Glutamatergic neuron (in vitro differentiated cells): ENCODE results near the gene RNASE1. TPM values are rescaled to one million over a fixed set of nuclear protein-coding genes. Genes with fewer than 3 reads are reported as not detected.

Source experiments
- DNase-seq: peaks from one replicate; pipeline ENCODE4 v3.0.0; 2022
- H3K27ac Mint-ChIP-seq: one replicate; pipeline ENCODE4 v1.8.0; 2020; ENCODE audit warnings: mild to moderate bottlenecking, mixed read lengths, inconsistent platforms; ENCODE audit not compliant: unreplicated experiment
- H3K27me3 Mint-ChIP-seq: one replicate; pipeline ENCODE4 v1.8.0; 2020; ENCODE audit warnings: mild to moderate bottlenecking, moderate library complexity, mixed read lengths, inconsistent platforms; ENCODE audit not compliant: unreplicated experiment
- H3K36me3 Mint-ChIP-seq: one replicate; pipeline ENCODE4 v1.8.0; 2020; ENCODE audit warnings: mild to moderate bottlenecking, mixed read lengths, inconsistent platforms; ENCODE audit not compliant: unreplicated experiment
- H3K4me1 Mint-ChIP-seq: one replicate; pipeline ENCODE4 v1.8.0; 2020; ENCODE audit warnings: mild to moderate bottlenecking, low read depth, mixed read lengths, inconsistent platforms; ENCODE audit not compliant: unreplicated experiment
- H3K4me3 Mint-ChIP-seq: one replicate; pipeline ENCODE4 v1.8.0; 2020; ENCODE audit warnings: mild to moderate bottlenecking, mixed read lengths, inconsistent platforms; ENCODE audit not compliant: unreplicated experiment
- H3K9me3 Mint-ChIP-seq: one replicate; pipeline ENCODE4 v1.8.0; 2020; ENCODE audit warnings: mild to moderate bottlenecking, moderate library complexity, mixed read lengths, inconsistent platforms; ENCODE audit not compliant: unreplicated experiment
- total RNA-seq: library from RNA; stranded (reverse); fragmentation: NEBNext Ultra II Directional; extraction: Animal tissue kit (Norgen Biotek cat#: 25700); gene quantifications from one replicate; pipeline ENCODE4 v1.2.1, GENCODE V29; 2021; ENCODE audit not compliant: unreplicated experiment
- TF ChIP-seq, protein P1 (sequence below): fragments of 200-600 bp; sonication (generic); IDR thresholded peaks from one replicate; pipeline ENCODE4 v1.5.0; 2021; ENCODE audit not compliant: partially characterized antibody, unreplicated experiment

The RNASE1 gene
- total RNA-seq, 1 donor from 2014 or later = not detected

DNA sequence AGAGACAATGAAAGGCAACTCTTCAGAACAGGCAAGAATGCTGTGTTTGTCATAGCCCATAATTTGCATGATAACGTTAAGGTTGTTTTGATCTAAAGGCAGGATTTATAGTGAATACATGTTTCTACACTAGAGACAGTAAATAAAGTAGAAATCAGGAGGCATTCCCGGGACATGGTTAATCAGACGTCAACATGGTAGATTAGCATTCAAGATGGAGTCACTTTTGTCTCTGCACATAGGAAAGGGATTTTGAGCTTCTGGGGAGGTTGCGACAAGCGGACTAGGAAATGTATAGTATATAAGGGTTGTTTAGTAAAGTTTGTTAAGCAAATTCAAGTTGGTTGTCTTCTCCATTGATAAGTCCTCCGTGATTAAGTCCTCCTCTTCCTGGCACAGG is 2.8 kb upstream of the RNASE1 start:
- no peak overlapping the region for H3K4me3 Mint-ChIP-seq
- no peaks in the 10 kb centered on the region for H3K36me3 Mint-ChIP-seq
- H3K9me3 Mint-ChIP-seq = peaks cover 4% of the 10 kb centered on the region
- no peak for DNase-seq
- no peak overlapping the region for H3K27ac Mint-ChIP-seq
- TF ChIP-seq, protein P1, sequence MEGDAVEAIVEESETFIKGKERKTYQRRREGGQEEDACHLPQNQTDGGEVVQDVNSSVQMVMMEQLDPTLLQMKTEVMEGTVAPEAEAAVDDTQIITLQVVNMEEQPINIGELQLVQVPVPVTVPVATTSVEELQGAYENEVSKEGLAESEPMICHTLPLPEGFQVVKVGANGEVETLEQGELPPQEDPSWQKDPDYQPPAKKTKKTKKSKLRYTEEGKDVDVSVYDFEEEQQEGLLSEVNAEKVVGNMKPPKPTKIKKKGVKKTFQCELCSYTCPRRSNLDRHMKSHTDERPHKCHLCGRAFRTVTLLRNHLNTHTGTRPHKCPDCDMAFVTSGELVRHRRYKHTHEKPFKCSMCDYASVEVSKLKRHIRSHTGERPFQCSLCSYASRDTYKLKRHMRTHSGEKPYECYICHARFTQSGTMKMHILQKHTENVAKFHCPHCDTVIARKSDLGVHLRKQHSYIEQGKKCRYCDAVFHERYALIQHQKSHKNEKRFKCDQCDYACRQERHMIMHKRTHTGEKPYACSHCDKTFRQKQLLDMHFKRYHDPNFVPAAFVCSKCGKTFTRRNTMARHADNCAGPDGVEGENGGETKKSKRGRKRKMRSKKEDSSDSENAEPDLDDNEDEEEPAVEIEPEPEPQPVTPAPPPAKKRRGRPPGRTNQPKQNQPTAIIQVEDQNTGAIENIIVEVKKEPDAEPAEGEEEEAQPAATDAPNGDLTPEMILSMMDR = no peak
- H3K4me1 Mint-ChIP-seq = no peaks in the 10 kb centered on the region
- H3K27me3 Mint-ChIP-seq = peaks cover 2% of the 10 kb centered on the region

DNA sequence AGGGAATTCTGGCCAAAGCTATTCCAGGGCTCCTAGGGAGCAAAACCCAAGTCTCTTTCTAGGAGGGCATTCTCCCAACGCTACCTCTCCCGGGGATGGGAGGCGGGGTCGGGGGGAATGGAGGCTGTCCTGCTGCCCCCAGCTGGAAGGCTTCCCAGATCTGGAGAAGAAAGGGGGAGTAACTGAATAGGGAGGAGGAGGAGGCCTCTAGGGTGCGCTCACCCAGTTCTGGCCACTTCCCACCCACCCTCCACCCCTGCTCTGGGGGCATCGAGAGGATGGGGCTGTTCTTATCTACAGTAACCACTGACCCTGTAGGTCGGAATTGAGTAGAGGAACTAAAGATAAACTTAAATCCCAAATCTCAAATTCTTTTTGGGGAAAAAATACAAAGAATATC is 579 bp upstream of the RNASE1 start:
- Mint-ChIP-seq H3K27me3 (peaks cover 2% of the 10 kb centered on the region), H3K36me3 (no peaks in the 10 kb centered on the region), H3K9me3 (peaks cover 4% of the 10 kb centered on the region), H3K4me1 (peaks cover 7% of the 10 kb centered on the region), H3K27ac (no peak overlapping the region), H3K4me3 (no peak overlapping the region)
- DNase-seq = no peak
- TF ChIP-seq, protein P1 = no peak

DNA sequence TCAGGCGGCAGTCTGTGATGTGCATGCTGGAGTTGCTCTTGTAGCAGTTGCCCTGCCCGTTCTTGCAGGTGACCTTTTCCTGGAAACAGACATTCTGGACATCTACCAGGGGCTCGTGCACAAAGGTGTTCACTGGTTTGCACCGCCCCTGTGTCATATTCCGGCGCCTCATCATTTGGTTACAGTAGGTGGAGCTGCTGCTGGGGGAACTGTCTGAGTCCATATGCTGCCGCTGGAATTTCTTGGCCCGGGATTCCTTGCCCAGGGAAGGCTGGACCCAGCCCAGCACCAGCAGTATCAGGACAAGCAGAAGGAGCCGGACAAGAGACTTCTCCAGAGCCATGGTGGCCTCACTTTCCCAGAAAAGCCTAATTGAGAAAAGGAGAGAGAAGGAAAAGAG is 918 bp downstream of the RNASE1 start:
- Mint-ChIP-seq H3K27ac (no peak overlapping the region), H3K27me3 (peaks cover 2% of the 10 kb centered on the region), H3K4me3 (no peak overlapping the region), H3K9me3 (peaks cover 4% of the 10 kb centered on the region), H3K4me1 (peaks cover 7% of the 10 kb centered on the region), H3K36me3 (no peaks in the 10 kb centered on the region)
- no peak for DNase-seq
- TF ChIP-seq, protein P1 = no peak

DNA sequence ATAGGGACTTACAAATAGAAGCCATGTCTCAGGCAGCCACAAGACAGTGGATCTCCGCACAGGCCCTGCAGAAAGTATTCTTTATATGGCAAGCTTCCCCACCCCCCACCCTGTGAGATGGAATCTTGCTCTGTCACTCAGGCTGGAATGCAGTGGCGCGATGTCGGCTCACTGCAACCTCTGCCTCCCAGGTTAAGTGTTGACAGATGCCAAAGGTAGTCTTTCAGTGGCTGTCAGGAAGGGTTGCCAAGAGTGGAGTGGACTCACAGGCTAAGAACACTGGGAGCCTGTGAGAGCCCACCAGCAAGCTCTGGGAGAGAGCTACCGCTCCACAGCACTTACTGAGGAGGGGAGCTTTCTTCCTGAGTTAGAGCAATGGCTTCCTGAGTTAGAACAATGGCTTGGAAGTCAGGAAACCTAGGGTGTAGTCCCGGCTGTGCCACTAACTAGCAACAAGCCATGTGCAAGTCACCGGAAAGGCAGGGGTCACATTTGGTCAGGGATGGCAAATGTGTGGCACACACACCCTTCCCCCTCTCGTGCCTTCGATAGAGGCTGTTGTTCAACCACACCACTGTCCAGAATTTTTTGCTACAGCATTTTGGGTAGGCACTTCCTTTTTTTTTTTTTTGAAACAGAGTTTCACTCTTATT is 2.6 kb downstream of the RNASE1 start:
- peaks cover 2% of the 10 kb centered on the region for H3K27me3 Mint-ChIP-seq
- H3K27ac Mint-ChIP-seq = no peak overlapping the region
- TF ChIP-seq, protein P1 = no peak
- no peak overlapping the region for H3K4me3 Mint-ChIP-seq
- H3K36me3 Mint-ChIP-seq = no peaks in the 10 kb centered on the region
- H3K4me1 Mint-ChIP-seq = peaks cover 7% of the 10 kb centered on the region
- DNase-seq = no peak
- H3K9me3 Mint-ChIP-seq = peaks cover 4% of the 10 kb centered on the region

DNA sequence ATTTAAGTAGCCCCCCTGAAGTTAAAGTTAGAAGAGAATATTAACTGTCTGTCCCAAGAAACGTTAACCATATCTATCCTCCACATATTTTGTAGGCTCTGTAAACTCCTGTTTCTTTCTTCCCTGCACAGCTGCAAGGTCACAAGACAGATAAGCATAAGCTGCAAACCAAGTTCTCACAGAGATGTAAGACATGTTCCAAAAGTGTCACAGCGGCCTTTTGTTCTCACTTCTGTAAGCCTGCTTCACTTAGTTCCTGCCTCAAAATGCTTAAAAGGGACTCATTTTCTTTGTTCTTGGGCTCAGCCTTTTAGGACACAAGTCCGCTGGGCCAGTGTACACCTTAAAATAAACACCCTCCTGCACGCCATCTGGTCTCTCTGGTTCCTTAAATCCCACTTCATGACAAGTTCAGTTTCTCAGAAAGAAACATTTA is 3.2 kb downstream of the RNASE1 start:
- Mint-ChIP-seq H3K27ac (no peak overlapping the region), H3K36me3 (no peaks in the 10 kb centered on the region)

More for the DNA sequence above, 3.2 kb downstream of the RNASE1 start:
- no peak for DNase-seq
- peaks cover 4% of the 10 kb centered on the region for H3K9me3 Mint-ChIP-seq
- no peak overlapping the region for H3K4me3 Mint-ChIP-seq
- no peaks in the 10 kb centered on the region for H3K27me3 Mint-ChIP-seq
- H3K4me1 Mint-ChIP-seq = peaks cover 7% of the 10 kb centered on the region
- TF ChIP-seq, protein P1 = no peak
